Activated CD4-positive, CD25-positive, alpha-beta regulatory T cell (primary cell): Measurements from ENCODE around the gene ZNHIT3.

Experiments
- DNase-seq, 4 experiments: peaks; one replicate each; lab custom pipeline; 2025; lab: John Stamatoyannopoulos, UW

ZNHIT3 gene

DNA sequence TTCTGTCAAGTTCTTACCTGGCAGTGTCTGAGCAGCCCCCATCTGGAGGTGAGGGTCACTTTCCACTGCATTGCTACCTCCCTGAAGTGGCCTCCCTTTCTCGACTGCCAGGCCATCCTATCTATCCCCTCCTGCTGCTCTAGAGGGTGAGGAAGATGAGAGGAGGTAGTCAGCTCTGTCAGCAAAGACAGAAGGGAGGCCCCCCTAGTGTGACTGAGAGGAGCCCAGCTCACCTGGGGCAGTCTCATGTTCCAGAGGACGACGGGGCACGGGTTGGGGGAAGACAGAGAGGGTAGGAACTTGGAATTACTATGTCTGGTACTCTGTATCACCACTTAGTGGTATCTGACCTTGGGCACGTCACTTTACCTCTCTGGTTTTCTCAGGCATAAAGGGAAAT lies 26.2 kb downstream of the ZNHIT3 start:
- no peak for DNase-seq

DNA sequence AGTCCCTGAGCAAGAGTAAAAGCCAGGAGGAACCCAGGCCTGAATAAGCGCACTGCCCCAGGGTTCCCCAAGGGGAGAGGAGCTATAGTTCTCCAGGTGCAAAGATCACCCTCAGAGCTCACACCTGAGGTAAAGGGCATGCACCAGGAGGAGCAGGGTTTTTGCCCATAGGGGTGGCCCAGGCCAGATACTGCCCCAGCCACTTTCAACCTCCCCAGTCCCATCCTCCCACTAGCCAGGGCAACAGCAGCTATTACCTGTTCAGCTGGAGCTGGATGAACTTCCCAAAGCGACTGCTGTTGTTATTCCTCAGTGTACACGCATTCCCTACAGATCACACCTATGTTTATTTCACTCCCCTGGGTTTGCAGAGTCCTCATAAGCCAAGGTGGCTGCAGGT lies 28.4 kb downstream of the ZNHIT3 start:
- DNase-seq: no peak

DNA sequence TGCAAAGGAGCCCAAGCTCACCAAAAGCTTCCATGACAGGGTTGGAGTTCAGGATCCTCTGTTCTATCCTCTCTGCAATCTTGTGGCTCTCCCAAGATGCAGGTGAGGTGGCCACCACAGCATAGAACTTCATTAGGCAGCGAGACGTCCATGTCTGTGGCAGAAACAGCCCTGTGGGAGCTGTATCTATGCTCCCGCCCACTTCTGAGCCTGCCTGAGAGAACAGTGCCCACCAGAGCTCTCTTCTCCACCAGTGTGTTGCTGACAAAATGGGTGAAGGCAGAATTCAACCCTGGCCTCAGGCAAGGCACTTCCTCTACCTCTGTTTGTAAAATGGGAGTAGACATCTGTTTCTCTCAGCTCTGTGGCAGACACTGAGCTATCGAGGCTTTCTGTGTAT lies 29.4 kb downstream of the ZNHIT3 start:
- DNase-seq: no peak

DNA sequence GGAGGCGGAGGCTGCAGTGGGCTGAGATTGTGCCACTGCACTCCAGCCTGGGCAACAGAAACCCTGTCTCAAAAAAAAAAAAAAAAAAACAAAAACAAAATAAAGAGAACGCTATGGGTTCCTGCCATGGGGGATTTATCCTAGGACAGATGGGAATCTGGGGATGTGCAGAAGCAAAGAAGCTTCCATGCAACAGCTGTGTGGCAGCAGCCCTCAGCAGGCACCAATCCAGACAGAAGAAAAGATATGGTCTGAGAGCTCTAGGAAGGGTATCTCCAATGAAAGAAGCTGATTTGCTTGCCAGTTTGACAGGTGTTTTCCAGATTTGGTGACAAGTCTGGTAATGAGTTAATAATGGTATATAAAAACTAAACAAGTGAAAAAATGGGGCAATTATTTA lies 36.6 kb downstream of the ZNHIT3 start:
- DNase-seq: no peak

DNA sequence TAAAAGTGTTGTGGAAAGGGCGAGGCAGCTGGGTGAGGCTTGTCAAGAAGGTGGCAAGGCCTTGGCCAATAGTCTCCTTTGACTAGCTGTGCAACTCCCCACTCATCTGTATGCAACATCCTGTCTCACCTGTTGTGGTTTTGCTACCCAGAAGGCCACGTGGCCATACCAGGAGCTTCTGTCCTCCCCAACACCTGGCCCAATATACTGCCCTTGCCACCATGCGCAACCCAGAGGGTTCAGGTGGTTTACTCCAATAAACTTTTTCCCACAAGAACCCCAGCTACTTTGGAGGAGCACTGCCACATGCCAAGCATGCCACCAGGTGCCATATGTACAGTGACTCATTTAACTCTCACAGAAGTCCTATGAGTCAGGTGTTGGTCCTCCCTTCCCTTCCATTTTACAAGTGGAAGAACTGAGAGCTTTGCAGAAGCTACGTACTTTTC lies 38.0 kb downstream of the ZNHIT3 start:
- no peak for DNase-seq

DNA sequence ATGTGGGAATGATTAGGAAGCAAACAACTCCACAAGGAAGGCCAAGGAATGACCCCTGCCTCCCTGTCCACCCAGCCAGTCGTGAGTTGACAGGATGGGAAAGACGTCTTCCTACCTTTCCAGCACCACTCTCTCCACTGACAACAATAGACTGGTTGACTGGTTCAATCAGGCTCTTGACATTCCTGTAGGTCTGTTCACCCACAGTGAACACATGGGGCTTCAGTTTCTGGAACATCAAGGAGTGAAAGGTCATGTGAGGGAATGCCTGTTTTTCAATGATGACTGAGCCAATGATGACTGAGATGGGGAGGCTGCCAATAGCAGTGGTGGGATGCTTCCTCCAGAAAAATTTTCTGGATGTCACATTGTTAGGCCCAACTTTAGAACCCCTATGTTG lies 38.6 kb downstream of the ZNHIT3 start:
- DNase-seq: no peak

DNA sequence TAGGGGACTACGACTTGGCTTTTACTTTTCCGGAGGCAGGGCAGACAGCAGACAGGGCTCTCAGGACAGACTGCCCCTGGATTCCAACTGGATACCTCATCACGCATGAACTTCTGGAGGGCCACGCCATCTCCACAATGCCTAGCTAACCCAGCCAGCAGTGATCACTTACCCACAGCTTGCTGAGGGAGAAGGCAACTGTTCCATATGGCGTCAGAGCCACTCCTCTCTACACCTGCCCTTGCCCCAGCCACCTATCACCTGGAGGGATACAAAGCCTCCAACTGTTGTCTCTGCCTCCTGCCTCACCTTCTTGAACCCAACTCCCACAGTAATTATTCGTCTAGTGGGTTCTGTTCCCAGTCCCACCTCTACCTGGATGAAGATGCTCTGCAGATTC lies 39.4 kb downstream of the ZNHIT3 start:
- DNase-seq: no peak

DNA sequence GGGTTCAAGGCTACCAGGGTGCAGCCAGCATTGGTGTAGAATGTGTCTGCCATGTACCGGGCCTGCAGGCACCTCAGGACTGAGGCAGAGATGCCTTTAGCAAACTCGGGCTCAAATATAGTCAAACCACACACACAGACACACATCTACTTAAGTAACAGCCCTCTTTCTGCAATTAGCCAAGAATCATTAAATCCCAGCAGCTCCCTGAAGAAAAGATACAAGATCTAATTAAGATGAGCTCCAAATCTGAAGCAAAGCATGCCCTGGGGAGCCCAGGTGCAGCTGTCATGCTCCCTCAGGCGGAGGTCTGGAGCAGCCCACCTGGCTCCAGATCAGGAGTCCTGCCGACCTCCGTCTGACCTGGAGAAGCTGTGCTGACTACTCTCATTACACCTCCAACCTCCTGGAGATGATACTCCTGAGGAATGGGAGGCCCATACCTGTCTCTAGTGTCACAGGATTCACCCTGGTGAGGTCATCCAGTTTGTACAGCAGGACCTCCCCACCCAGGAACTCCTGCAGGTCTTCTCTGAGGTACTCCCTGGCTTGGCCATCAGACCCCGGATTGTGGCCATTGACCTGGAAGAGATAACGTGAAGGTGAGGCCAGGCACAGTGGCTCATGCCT lies 41.3 kb downstream of the ZNHIT3 start:
- no peak for DNase-seq

DNA sequence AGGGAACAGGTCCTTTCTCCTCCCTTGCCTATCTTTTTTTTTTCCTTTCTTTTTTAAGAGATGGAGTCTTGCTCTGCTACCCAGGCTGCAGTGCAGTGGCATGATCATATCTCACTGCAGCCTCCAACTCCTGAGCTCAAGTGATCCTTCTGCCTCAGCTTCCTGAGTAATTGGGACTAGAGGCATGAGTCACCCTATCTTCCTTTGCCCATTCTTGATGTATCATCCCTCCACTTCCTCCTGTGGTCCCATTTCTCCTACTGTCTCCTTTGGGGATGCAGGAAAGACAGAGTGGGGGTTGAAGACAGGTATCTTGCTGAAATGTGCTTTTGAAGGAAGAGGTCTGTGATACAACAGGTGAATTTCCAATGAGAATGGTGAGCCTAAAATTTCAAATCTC lies 42.6 kb downstream of the ZNHIT3 start:
- no peak for DNase-seq

DNA sequence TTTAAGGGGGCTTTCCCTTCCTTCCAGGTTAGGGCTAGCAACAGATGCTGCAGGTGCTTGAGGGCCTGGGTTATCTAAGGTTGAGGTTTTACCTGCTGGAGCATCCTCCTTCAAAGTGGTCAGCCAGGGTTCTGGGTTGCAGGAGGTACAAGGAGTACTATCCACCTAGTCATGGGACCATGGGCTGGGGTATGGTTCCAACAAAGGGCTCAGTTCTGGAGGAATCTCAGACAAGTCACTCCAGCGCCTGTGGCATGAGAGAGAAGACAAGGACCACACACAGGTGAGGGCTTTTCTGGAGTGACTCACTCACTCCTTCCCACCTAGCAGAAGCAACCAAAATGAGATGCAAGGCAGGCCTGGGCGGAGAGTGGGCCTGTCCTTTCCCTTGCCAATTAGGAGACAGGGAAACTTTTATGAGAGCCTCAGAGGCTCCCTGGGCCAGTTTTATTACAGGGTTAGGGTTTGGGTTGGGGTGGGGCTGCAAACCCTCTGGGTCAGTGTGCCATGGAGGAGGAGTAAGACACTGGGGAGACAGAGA lies 46.0 kb downstream of the ZNHIT3 start:
- DNase-seq: no peak

DNA sequence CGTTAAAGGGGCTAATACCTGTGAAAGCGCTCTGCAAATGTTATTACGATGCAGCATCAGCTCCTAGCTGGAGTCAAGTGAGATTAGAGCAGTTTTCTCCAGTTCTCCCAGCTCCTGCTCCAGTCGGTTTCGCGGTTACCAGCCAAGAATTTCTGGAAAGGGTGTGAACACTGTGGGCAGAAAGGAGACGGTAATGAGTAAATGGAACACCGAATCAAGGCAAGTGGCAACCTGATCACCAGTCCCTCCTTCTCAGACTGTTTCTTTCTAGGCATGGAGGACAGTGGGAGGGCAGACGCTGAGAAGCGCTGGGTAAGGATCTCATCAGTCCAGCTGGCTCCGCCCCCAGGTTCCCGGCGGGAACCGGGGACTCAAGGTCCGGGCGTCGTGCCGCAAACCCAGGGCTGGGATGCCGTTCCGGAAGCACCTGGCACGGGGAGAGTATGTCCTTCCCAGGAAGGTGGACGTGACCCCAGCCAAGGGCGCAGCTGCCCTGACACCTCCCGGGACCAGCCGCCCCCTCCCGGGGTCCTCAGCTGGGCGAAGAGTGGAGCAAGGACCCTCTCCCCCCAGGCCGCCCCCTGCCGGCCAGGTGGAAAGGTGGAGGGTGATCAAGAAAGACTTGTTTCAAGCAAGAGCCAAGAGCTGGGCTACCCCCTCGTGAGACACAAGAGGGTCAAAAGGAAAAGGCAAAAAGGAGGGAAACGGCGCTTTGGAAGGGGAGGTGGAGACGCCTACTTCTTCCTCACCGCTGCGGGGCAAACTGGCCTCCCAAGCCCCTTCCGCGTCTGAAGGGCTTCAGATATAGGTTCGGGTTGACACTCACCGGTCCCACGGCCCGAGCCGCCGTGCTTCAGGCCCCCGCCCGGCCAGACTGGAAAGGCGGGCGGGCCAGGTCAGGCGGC lies 47.7 kb downstream of the ZNHIT3 start:
- DNase-seq: peak; percentile 26 to 59 (median 33)

DNA sequence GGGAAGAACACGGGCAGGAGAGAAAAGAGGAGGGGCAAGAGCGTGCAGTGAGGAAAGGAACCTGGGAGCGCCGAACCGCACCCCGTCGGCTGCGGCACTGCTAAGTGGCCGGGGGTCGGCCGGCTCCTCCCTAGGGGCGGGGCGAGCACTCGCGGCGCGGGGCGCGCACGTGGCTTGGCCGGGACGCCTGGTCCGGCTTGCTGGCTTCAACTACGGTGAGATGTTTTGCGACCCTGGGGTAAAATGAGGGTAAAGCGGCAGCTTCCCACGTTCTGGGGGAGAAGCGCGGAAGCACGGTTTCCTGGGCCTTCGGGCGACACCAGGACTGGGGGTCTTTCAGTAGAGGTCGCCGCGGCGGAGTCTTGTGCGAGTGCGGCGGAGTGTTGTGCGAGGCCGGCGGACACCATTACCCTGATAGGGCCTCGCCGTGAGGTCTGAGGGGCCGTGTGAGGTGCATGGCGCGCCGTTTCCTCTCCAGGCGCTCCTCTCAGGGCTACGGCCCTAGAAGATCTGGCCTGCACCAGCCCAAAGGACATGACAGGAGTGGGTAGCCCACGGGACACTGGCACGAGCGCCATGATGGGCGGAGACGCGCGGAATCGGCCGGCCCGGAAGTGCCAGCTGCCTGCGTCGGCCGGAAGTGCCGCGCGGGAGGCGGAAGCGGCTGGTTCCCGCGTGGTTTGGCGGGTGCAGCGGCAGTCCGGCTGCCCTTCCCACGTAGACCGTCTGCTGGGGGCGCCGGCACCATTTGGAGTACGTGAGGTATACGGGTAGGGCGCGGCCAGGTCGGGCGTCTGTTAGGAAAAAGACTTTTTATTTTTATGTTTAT lies 48.6 kb downstream of the ZNHIT3 start, which contains the start of the genes MYO19 and PIGW:
TSS of gene MYO19 (minus strand) at position 29 of the 829 bp plus-strand sequence. CDS start 2,330 bp downstream, outside the sequence.
TSS of gene PIGW (plus strand) at position 148 of the 829 bp plus-strand sequence. CDS start 2,115 bp downstream, outside the sequence.
- DNase-seq: peak; percentile 73 to 79 (median 77)

DNA sequence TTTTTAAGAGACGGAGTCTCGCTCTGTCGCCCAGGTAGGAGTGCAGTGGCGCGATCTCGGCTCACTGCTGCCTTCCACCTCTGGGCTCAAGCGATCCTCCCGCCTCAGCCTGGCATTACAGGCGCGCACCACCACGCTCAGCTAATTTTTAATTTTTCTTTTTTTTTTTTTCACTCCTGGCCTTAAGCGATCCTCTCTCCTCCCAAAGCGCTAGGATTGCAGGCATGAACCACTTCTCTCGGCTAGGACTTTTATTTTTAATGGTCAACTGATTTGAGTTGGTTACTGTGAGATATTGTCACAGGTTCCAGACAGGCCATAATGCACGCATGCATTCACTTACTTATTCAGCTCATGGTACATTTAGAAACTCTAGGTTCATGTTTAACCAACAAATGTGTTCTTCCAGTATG lies 49.2 kb downstream of the ZNHIT3 start:
- DNase-seq: no peak

DNA sequence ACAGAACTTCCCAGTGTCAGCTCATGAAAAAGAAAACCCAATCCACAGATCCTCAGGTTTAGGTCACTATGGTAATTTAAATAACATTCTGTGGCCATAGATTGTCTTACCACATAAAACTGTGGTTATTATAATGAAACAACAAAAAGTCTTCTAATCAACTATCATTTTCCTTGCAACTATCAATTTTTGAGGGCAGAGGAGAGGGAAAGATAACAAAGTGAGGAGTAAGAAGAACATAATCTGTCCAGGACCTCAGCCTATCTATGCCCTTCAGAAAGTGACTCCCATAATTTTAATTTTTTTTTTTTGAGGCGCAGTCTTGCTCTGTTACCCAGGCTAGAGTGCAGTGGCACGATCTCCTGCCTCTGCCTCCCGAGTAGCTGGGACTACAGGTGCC lies 54.2 kb downstream of the ZNHIT3 start:
- no peak for DNase-seq

DNA sequence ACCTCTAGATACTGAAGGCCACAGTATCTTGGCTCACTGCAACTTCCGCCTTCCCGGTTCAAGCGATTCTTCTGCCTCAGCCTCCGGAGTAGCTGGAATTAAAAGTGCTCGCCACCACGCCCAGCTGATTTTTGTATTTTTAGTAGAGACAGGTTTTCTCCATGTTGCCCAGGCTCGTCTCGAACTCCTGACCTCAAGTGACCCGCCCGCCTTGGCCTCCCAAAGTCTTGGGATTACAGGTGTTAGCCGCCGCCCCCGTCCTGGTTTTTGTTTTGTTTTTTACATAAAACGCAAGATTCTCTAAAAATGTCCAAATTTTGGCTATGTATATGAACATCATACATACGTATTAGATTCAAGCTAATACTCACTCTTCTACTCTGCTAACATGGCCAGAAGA lies 56.3 kb downstream of the ZNHIT3 start:
- DNase-seq: no peak

DNA sequence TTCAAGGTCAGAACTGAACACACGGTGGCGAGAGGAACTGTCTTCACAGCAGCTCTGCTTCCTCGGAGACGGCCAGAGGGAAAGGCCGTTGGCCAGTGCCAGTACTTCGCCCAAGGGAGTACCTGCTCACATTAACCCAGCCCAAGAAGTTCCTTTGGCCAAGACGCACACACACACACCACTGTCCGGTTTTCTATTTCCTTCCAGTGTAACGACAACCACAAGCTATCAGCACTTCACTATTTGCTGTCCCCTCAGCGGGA lies 57.5 kb downstream of the ZNHIT3 start:
- DNase-seq: no peak

DNA sequence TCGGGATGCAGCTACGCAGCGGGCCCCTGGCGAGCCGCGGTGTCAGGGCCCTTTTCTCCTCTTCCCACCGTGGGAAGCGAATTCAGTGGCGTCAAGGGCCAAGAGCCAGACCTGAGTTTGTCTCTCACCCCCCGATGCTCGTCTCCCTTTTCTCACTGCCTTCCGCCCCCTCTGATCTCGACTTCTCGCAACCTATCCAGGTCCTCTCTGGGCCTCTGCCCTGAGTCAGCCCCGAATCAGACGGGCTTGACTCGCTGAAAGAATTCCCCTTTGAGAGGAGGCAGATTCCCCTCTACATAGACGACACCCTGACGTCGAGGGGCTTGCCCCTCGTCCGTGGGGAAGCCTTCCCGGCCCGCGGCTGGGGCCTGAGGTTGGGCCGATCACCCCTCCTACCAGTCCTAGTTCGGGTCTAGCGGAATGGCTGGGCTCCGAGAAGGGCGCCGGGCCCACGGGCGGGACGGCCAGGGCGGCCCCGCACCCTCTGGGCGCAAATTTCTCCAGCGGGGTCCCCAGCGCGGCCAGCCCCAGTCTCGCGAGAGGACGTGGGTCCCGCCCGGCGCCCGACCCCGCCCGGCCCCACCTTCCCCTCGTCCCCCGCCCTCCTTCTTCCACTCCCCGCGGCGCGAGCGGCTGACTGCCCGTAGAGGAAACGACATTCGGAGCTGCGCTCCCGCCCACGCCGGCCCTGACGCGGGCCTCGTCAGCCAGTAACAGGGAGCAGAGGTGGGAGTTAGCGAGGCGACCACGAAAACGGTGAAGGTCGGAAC lies 58.0 kb downstream of the ZNHIT3 start, which contains the start of gene GGNBP2:
TSS of gene GGNBP2 (plus strand) at position 613 of the 770 bp plus-strand sequence. CDS start 806 bp downstream, outside the sequence.
- DNase-seq: peak; percentile 85 to 93 (median 86)

DNA sequence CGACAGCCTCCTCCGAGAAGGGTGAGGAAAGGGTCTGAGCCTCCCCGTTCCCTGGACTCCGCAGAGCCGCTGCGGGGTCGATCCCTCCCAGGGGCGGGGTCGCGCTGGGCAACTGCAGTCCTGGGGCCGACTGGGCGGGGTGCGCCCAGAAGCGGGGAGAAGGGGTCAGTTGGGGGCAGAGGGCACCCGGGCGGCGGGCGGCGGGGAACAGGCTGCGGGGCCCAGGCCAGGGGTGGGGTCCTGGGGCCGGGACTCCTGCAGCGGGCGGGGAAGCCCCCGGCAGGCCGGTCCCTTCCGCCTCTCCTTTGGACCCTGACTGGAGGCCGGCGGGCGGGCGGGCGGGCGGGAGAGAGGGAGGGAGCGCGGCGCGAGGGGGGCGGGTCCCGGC lies 58.6 kb downstream of the ZNHIT3 start:
- DNase-seq: no peak
